Transverse colon (tissue), 4 donors: ENCODE measurements around the gene ACACA. TPM values are rescaled to one million over a fixed set of nuclear protein-coding genes. Genes with fewer than 3 reads are reported as not detected.
"Not testable (repeated sequence)": the region's sequence is repeated elsewhere in the genome, so short reads cannot be mapped to it uniquely, and the experiment has no call there.

Experiments
- DNase-seq: peaks from one replicate; pipeline ENCODE4 v3.0.0-alpha.2; 2019
- H3K27ac ChIP-seq, 4 donors: fragments of 200-600 bp; sonication (generic); 2 replicates each; pipeline ENCODE4 v1.5.1; 2016 to 2018; ENCODE audit warnings: inconsistent platforms in 4 of 4
- H3K27me3 ChIP-seq: fragments of 200-600 bp; sonication (generic); 2 replicates; pipeline ENCODE4 v1.5.1; 2017; ENCODE audit warnings: inconsistent platforms
- H3K36me3 ChIP-seq, 4 donors: fragments of 200-600 bp; sonication (generic); 2 replicates each; pipeline ENCODE4 v1.5.1; 2017 to 2019; ENCODE audit warnings: inconsistent platforms in 4 of 4
- H3K4me1 ChIP-seq, 4 donors: fragments of 200-600 bp; sonication (generic); 2 replicates each; pipeline ENCODE4 v1.5.1; 2017 to 2020; ENCODE audit warnings: inconsistent platforms in 4 of 4
- H3K4me3 ChIP-seq, 4 donors: fragments of 200-600 bp; sonication (generic); 1 replicate in 1 of 4; 2 replicates in 3 of 4; pipeline versions ENCODE4 v1.5.1 to v1.6.1; 2017 to 2019; ENCODE audit warnings: inconsistent platforms in 4 of 4
- H3K9me3 ChIP-seq, 2 donors: fragments of 200-600 bp; sonication (generic); 2 replicates each; pipeline ENCODE4 v1.5.1; 2017 to 2019; ENCODE audit warnings: inconsistent platforms in 2 of 2
- EP300 ChIP-seq: sonication (generic); formaldehyde crosslinking; IDR thresholded peaks from one replicate; pipeline ENCODE4 v1.6.1; 2017; ENCODE audit warnings: antibody characterized with exemption, low read depth
- POLR2A ChIP-seq: fragments of 450-650 bp; IDR thresholded peaks from one replicate; pipeline ENCODE4 v1.6.1; 2016; ENCODE audit warnings: antibody characterized with exemption, mild to moderate bottlenecking, moderate library complexity
- POLR2AphosphoS5 ChIP-seq, 3 donors: sonication (generic); formaldehyde crosslinking; IDR thresholded peaks; one replicate each; pipeline ENCODE4 v1.6.1; 2016; ENCODE audit warnings: antibody characterized with exemption in 3 of 3
- WGBS, 2 donors: methylation state at CpG; one replicate each; pipeline ENCODE4 v1.1.5; 2018; ENCODE audit warnings: low coverage in 1 of 2; 5-methylcytosine and 5-hydroxymethylcytosine counted together
- in situ Hi-C, 4 donors: fragments of 200-750 bp; cut with MboI; loops; one replicate each; pipeline versions ENCODE4 v1.15.0 to v1.15.1; 2017; ENCODE audit warnings: low sequenced_read_pairs in 3 of 4, low pct_ligation_motif_present in 1 of 4, low pct_unique_long_range_greater_than_20kb in 1 of 4
- intact Hi-C: fragments of 100-400 bp; cut with DNase I; formaldehyde crosslinking; loops from one replicate; pipeline ENCODE4 v1.15.1; 2023; ENCODE audit warnings: low total_unique reads
- total RNA-seq, 4 donors: library from RNA; depleted of rRNA; stranded (reverse); fragments of >200 nt; gene quantifications; one replicate each; pipeline ENCODE4 v1.1.0, GENCODE V29; 2016
- TF ChIP-seq, protein P1 (sequence below), 5 experiments: fragments of 200-600 bp in 3 of 5; fragments of 450-650 bp in 2 of 5; sonication (generic) in 3 of 5; IDR thresholded peaks; 1 replicate in 2 of 5; 2 replicates in 3 of 5; pipeline ENCODE4 v1.5.1; 2016 to 2017; ENCODE audit warnings: antibody characterized with exemption in 5 of 5, inconsistent platforms in 3 of 5, mild to moderate bottlenecking in 2 of 5, moderate library complexity in 1 of 5

Gene ACACA
- total RNA-seq, 4 donors from 2014 or later, result 21.7 to 173 (median 23.9) TPM

DNA sequence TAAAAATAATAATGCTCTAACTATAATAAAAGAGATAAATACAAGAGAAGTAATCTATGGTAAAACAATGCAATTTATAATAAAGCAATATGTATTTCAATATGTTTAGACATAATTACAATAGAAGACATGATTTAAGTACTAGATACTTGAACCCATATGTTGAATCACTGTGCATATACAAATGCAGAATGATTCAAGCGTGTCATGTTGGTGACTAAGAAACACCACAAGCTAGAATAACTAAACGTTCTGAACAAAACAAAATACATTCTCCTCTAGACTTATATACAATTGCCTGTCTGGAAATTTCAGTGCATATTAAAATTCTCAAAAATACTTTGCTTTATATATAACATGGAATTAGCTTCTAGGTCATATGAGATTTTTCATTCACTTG is 11.2 kb upstream of the ACACA start:
- in situ Hi-C loops, result no loop called here
- TF ChIP-seq EP300, result no peak
- TF ChIP-seq POLR2A, result no peak
- no peak for TF ChIP-seq POLR2AphosphoS5 (IDR thresholded peaks at IDR 0.05)
- TF ChIP-seq, protein P1, sequence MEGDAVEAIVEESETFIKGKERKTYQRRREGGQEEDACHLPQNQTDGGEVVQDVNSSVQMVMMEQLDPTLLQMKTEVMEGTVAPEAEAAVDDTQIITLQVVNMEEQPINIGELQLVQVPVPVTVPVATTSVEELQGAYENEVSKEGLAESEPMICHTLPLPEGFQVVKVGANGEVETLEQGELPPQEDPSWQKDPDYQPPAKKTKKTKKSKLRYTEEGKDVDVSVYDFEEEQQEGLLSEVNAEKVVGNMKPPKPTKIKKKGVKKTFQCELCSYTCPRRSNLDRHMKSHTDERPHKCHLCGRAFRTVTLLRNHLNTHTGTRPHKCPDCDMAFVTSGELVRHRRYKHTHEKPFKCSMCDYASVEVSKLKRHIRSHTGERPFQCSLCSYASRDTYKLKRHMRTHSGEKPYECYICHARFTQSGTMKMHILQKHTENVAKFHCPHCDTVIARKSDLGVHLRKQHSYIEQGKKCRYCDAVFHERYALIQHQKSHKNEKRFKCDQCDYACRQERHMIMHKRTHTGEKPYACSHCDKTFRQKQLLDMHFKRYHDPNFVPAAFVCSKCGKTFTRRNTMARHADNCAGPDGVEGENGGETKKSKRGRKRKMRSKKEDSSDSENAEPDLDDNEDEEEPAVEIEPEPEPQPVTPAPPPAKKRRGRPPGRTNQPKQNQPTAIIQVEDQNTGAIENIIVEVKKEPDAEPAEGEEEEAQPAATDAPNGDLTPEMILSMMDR (IDR thresholded peaks at IDR 0.05), result no peak
- Histone ChIP-seq H3K4me1 (no peaks in the 10 kb centered on the region), H3K9me3 (no peaks in the 10 kb centered on the region), H3K27me3 (no peaks in the 10 kb centered on the region), H3K27ac (no peak overlapping the region), H3K36me3 (peaks cover 0 to 36% (median 8%) of the 10 kb centered on the region in 4 donors), H3K4me3 (no peak overlapping the region)
- 72 to 76% methylated on average over 2 of the region's 2 CpGs for WGBS, 2 donors
- no peak for DNase-seq
- intact Hi-C loops, result no loop called here

- WGBS, 2 donors, result 96 to 98% methylated on average over 7 of the region's 7 CpGs
- no peaks in the 10 kb centered on the region for H3K9me3 ChIP-seq
- no peak overlapping the region for H3K4me3 ChIP-seq
- no peak for DNase-seq
- no peaks in the 10 kb centered on the region for H3K27me3 ChIP-seq
- TF ChIP-seq POLR2A (no peak), EP300 (no peak), POLR2AphosphoS5 (IDR thresholded peaks at IDR 0.05) (no peak)
- TF ChIP-seq, protein P1 (IDR thresholded peaks at IDR 0.05), result no peak
- no peaks in the 10 kb centered on the region for H3K4me1 ChIP-seq
- no peak overlapping the region for H3K27ac ChIP-seq
- H3K36me3 ChIP-seq, result peaks cover 0 to 47% (median 15%) of the 10 kb centered on the region in 4 donors
- intact Hi-C loops, result no loop called here
- in situ Hi-C loops, result no loop called here
Measured at GRCh38 chr17:37413875-37414519, 7.4 kb upstream of the ACACA start.

GRCh38 chr17:37410357-37410756 is 3.7 kb upstream of the ACACA start:
- H3K27ac ChIP-seq, result no peak overlapping the region
- in situ Hi-C loops, result no loop called here
- H3K4me3 ChIP-seq, result no peak overlapping the region
- H3K4me1 ChIP-seq, result peaks cover 2 to 17% (median 10%) of the 10 kb centered on the region in 4 donors
- 93 to 97% methylated on average over 2 to 3 of the region's 3 CpGs for WGBS, 2 donors
- no peaks in the 10 kb centered on the region for H3K9me3 ChIP-seq
- intact Hi-C loops, result no loop called here
- no peak for DNase-seq
- peaks cover 0 to 38% (median 12%) of the 10 kb centered on the region in 4 donors for H3K36me3 ChIP-seq
- TF ChIP-seq, protein P1 (IDR thresholded peaks at IDR 0.05), result no peak
- TF ChIP-seq POLR2A (no peak), POLR2AphosphoS5 (IDR thresholded peaks at IDR 0.05) (no peak), EP300 (no peak)
- no peaks in the 10 kb centered on the region for H3K27me3 ChIP-seq

DNA sequence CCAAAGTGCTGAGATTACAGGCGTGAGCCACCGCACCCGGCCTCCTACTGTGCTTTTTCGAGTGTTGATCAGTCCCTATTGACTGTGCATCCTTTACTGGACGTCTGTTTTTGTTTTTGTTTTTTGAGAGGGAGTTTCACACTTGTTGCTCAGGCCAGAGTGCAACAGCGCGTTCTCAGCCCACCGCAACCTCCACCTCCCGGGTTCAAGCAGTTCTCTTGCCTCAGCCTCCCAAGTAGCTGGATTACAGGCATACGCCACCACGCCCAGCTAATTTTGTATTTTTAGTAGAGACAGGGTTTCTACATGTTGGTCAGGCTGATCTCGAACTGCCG is 1.5 kb upstream of the ACACA start:
- Histone ChIP-seq H3K4me1 (peaks cover 4 to 25% (median 16%) of the 10 kb centered on the region in 4 donors), H3K36me3 (peaks cover 0 to 19% (median 9%) of the 10 kb centered on the region in 4 donors), H3K4me3 (peak overlapping the region in 1 of 4 donors; percentile 92), H3K27ac (peak overlapping the region; percentile 91 to 97 (median 94))
- 92% methylated on average over 13 of the region's 13 CpGs; no CpG with 5 or more reads in 1 of the 2 donors for WGBS, 2 donors
- intact Hi-C loops, result loop anchor here (10.0 kb wide), 1 partner anchor 53 kb away; no protein-coding TSS in a partner anchor
- in situ Hi-C loops, H3K27me3 ChIP-seq, H3K9me3 ChIP-seq, DNase-seq: not testable (repeated sequence)
